ENCODE data around the gene TNFRSF1A. TPM values are rescaled to one million over a fixed set of nuclear protein-coding genes. Genes with fewer than 3 reads are reported as not detected.

TNFRSF1A gene
- total and polyA plus RNA-seq, 9 of the 15 experiments (the other 6 are each of a cell fraction or from before 2014, with no cell fraction given) = 0.76 to 43.5 (median 30.0) TPM

DNA sequence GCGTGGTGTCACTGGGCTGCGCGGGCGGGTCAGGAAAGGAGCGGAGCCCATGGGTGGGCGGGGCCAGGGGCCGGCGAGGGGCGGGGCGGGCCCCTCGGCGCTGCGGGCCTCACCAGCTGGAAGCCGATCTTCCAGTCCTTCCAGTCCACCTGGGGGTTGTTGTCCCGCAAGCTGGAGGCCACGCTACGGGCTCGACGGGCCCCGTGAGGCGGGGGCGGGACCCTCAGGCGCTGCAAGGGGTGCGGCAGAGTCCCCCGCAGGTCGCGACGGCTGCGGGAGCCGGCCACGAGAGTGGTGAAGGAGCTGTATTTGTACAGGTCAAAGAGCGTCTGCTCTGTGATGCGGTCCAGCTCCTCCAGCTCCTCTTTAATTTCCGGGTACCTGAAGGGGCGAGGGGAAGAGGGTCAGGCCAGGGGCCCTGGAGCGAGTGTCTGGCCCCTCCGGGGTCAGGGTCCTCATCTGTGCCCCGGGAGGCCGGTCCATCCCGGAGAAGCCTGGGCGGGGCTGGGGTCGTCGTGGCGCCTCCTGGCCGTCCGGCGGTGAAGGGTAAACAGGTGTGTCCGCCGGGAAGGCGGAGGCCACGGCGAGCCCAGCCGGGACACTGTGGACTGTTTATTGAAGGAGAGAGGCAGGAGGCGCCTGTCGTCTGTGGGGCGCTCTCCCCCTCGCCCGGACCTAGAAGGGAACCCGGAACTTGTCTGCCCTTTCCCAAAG is 21.6 kb upstream of the TNFRSF1A start (continued):
- no peak for TF ChIP-seq ZNF318 (IDR thresholded peaks at IDR 0.05; ENCODE audit: borderline replicate concordance in 1 of 2, low read depth in 1 of 2)
- no peak for TF ChIP-seq FOXP1 (CRISPR knock-in tag; IDR thresholded peaks at IDR 0.05)
- no peak for TF ChIP-seq PTRF (tag; IDR thresholded peaks at IDR 0.05)
- peak; percentile 54 for TF ChIP-seq SAP30 (IDR thresholded peaks at IDR 0.05; ENCODE audit: borderline replicate concordance, insufficient read depth, low read depth, low read length, poor library complexity, severe bottlenecking)
- TF ChIP-seq NR2C1 (IDR thresholded peaks at IDR 0.05) = no peak
- 0 out of 2 replicates have a peak, but pooled peaks have one; percentile 17 for TF ChIP-seq NR2C1 (tag; IDR thresholded peaks at IDR 0.05)
- no peak for TF ChIP-seq ZNF644 (tag; IDR thresholded peaks at IDR 0.05; ENCODE audit: low read depth)
- TF ChIP-seq JUN (IDR thresholded peaks at IDR 0.05; ENCODE audit: borderline replicate concordance, low read depth, low read length) = no peak
- TF ChIP-seq JUN (CRISPR knock-in tag; IDR thresholded peaks at IDR 0.05; ENCODE audit: borderline replicate concordance) = no peak
- TF ChIP-seq KDM5B (IDR thresholded peaks at IDR 0.05; ENCODE audit: insufficient replicate concordance, low read depth, low read length) = peak; percentile 32
- no peak for TF ChIP-seq CHD1 (IDR thresholded peaks at IDR 0.05; ENCODE audit: low read length)
- no peak for TF ChIP-seq JUND (IDR thresholded peaks at IDR 0.05; ENCODE audit: borderline replicate concordance, low read depth, low read length)
- TF ChIP-seq JUND (tag; IDR thresholded peaks at IDR 0.05; ENCODE audit: borderline replicate concordance, low read depth, low read length) = no peak
- no peak for TF ChIP-seq TAF15 (IDR thresholded peaks at IDR 0.05; ENCODE audit: low read depth, low read length)
- TF ChIP-seq, protein P1, sequence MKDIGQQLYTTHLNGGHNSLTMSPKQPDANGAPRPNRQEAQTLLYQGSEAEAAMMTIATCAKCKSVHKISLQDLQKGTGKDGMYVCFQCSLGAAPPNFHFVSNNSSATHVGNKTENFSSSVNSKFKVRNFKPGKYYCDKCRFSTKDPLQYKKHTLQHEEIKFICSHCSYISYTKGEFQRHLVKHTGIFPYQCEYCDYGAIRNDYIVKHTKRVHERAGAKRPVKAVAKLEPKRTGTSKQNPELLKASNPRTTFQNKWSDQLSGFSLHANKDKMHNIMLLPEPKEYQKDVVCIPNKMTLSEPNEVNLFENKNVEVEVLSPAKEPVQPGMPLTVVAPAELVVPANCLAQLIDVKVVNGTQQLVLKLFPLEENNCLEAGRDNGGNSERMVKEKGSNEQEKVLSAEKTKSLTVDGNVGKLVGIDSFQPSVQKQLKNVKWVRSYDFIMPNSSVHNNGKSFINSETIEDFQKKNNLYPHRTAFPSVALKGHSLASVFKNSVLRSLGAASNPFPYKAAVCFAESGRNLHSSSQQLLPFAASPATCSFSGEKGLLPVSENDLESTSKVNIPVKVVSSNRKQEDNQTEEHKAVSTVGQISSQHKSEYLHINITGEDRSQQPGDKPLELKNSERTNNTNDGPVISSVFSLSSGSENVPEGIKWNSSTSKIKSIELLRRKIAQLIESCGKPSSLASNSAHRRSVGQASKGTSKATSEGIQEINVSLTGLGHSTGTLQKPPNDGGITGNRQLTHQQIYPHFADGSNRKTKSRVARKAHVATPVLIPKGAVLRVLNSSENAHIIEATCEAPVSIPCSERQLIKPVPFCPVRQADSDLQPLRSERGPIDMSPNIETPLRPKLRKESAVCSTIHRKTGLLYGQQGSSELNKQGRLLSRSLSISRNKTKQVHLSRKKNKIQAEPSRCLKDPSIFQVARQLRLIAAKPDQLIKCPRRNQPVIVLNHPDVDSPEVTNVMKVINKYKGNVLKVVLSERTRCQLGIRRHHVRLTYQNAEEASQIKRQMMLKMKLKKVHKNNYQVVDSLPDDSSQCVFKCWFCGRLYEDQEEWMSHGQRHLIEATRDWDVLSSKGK (CRISPR knock-in tag; IDR thresholded peaks at IDR 0.05) = no peak

Measured in K562 (cell line).